MCF 10A (cell line): ENCODE data around the gene PRLR. TPM values are rescaled to one million over a fixed set of nuclear protein-coding genes. Genes with fewer than 3 reads are reported as not detected.
"Not testable (repeated sequence)": the region's sequence is repeated elsewhere in the genome, so short reads cannot be mapped to it uniquely, and the experiment has no call there.

Experiments
- BruUV-seq: library from RNA; stranded (reverse); fragments of 400-500 nt; replicated peaks from 2 replicates; lab custom pipeline; 2021; lab: Mats Ljungman, UMichigan
- CTCF ChIA-PET: fragments of 300-600 bp; sonication (Branson Sonifier 250); formaldehyde crosslinking; extraction: SDS; loops from one replicate; lab custom pipeline; 2021; ENCODE audit warnings: antibody characterized with exemption, inconsistent platforms; lab: Yijun Ruan, JAX
- POLR2A ChIA-PET: fragments of 300-600, 350-650 bp; sonication (Branson Sonifier 250); formaldehyde crosslinking; extraction: SDS; loops from one replicate; lab custom pipeline; 2020; ENCODE audit warnings: antibody characterized with exemption, inconsistent platforms; lab: Yijun Ruan, JAX
- DNase-seq: peaks from one replicate; pipeline ENCODE4 v3.0.0-alpha.2; 2018; ENCODE audit not compliant: unreplicated experiment
- H3K27ac Mint-ChIP-seq: one replicate; pipeline ENCODE4 v1.8.0; 2022; ENCODE audit warnings: mild to moderate bottlenecking, low read depth, mixed read lengths; ENCODE audit not compliant: unreplicated experiment
- H3K27me3 Mint-ChIP-seq: one replicate; pipeline ENCODE4 v1.8.0; 2022; ENCODE audit warnings: mixed read lengths; ENCODE audit not compliant: insufficient read depth, unreplicated experiment
- H3K36me3 Mint-ChIP-seq: one replicate; pipeline ENCODE4 v1.8.0; 2022; ENCODE audit warnings: mild to moderate bottlenecking, moderate library complexity, mixed read lengths; ENCODE audit not compliant: insufficient read depth, unreplicated experiment
- H3K4me1 Mint-ChIP-seq: one replicate; pipeline ENCODE4 v1.8.0; 2022; ENCODE audit warnings: mixed read lengths; ENCODE audit not compliant: insufficient read depth, unreplicated experiment
- H3K4me3 Mint-ChIP-seq: one replicate; pipeline ENCODE4 v1.8.0; 2022; ENCODE audit warnings: mild to moderate bottlenecking, moderate library complexity, mixed read lengths; ENCODE audit not compliant: unreplicated experiment
- H3K9me3 Mint-ChIP-seq: one replicate; pipeline ENCODE4 v1.8.0; 2022; ENCODE audit warnings: mixed read lengths; ENCODE audit not compliant: unreplicated experiment
- CTCF ChIP-seq: fragments of 200-600 bp; IDR thresholded peaks from one replicate; pipeline ENCODE4 v1.8.0; 2022; ENCODE audit warnings: antibody characterized with exemption, mild to moderate bottlenecking; ENCODE audit not compliant: unreplicated experiment
- intact Hi-C: fragments of 100-400 bp; cut with micrococcal nuclease; formaldehyde crosslinking; loops from 2 replicates; pipeline ENCODE4 v1.14.1; 2022
- total RNA-seq: library from RNA; stranded (reverse); gene quantifications from 2 replicates; pipeline ENCODE4 v1.2.3, GENCODE V29; 2022

The PRLR gene
- total RNA-seq, 1 experiment from 2014 or later: 0.16 TPM

GRCh38 chr5:35246411-35246810, 16.1 kb upstream of the PRLR start:
- ChIA-PET POLR2A (no interaction called here), CTCF (interaction anchor here (0.6 to 0.7 kb wide), 4 partner anchors 157 to 1461 kb away, joined by 3 to 5 read pairs (median 3); no protein-coding TSS in a partner anchor)
- BruUV-seq: no TSS peak
- H3K36me3 Mint-ChIP-seq: no peaks in the 10 kb centered on the region
- DNase-seq: no peak
- H3K27ac Mint-ChIP-seq: no peak overlapping the region
- no peak for TF ChIP-seq CTCF
- H3K4me3 Mint-ChIP-seq: no peak overlapping the region
- H3K9me3 Mint-ChIP-seq: no peaks in the 10 kb centered on the region
- H3K27me3 Mint-ChIP-seq: no peaks in the 10 kb centered on the region
- peaks cover 16% of the 10 kb centered on the region for H3K4me1 Mint-ChIP-seq
- intact Hi-C loops: loop anchor here (2.0 kb wide), 1 partner anchor 18 kb away; no protein-coding TSS in a partner anchor

GRCh38 chr5:35245371-35245770, 15.1 kb upstream of the PRLR start:
- DNase-seq, H3K27me3 Mint-ChIP-seq, H3K4me3 Mint-ChIP-seq, intact Hi-C loops, BruUV-seq, H3K27ac Mint-ChIP-seq, H3K36me3 Mint-ChIP-seq, H3K9me3 Mint-ChIP-seq: not testable (repeated sequence)
- peaks cover 16% of the 10 kb centered on the region for H3K4me1 Mint-ChIP-seq
- POLR2A ChIA-PET: interaction anchor here (0.5 to 0.7 kb wide), 3 partner anchors 30 to 407 kb away, joined by 3 read pairs; partner anchors contain the start of gene TTC23L
- CTCF ChIA-PET: interaction anchor here (0.8 kb wide), 1 partner anchor 20 kb away, joined by 4 read pairs; no protein-coding TSS in a partner anchor

GRCh38 chr5:35244171-35244570, 13.9 kb upstream of the PRLR start:
- no peaks in the 10 kb centered on the region for H3K36me3 Mint-ChIP-seq

GRCh38 chr5:35242702-35243258, 12.5 kb upstream of the PRLR start:
- H3K4me3 Mint-ChIP-seq: no peak overlapping the region
- ChIA-PET POLR2A (interaction anchor here (0.6 kb wide), 1 partner anchor 28 kb away, joined by 3 read pairs; no protein-coding TSS in a partner anchor), CTCF (no interaction called here)
- BruUV-seq: no TSS peak
- DNase-seq: no peak
- H3K27ac Mint-ChIP-seq: no peak overlapping the region
- H3K36me3 Mint-ChIP-seq: no peaks in the 10 kb centered on the region
- H3K9me3 Mint-ChIP-seq: no peaks in the 10 kb centered on the region
- H3K4me1 Mint-ChIP-seq: peaks cover 5% of the 10 kb centered on the region
- no peak for TF ChIP-seq CTCF
- H3K27me3 Mint-ChIP-seq: no peaks in the 10 kb centered on the region
- intact Hi-C loops: no loop called here

More at GRCh38 chr5:35244171-35244570, 13.9 kb upstream of the PRLR start:
- no peak for DNase-seq
- Mint-ChIP-seq H3K9me3 (no peaks in the 10 kb centered on the region), H3K27me3 (no peaks in the 10 kb centered on the region), H3K4me3 (no peak overlapping the region), H3K27ac (no peak overlapping the region), H3K4me1 (peaks cover 10% of the 10 kb centered on the region)
- TF ChIP-seq CTCF: no peak
- no TSS peak for BruUV-seq
- ChIA-PET POLR2A (no interaction called here), CTCF (no interaction called here)
- intact Hi-C loops: no loop called here
